Ammon's horn (tissue), 1 donor: Measurements from ENCODE around the gene CASP2.

Experiments
- DNase-seq: peaks from one replicate; pipeline ENCODE4 v3.0.0-alpha.2; 2016; ENCODE audit warnings: low spot score

Gene CASP2

DNA sequence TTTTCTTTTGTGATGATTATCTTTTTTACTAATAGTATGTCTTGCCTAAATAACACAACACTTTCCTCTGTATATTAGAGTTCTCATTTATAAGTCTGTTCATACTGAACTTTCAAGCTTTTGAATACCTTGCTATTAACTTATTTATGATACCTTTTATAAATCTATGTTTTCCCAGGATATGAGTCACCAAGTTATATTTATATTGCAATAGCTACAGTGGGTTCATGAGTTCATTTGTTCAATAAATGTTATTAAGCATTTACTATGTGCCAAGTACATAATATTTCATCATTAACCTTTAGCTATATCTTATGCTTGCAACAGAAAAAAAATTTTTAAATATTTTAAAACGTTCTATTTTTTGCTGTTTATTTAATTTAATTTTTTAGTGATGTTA lies 46.1 kb downstream of the CASP2 start:
- no peak for DNase-seq

DNA sequence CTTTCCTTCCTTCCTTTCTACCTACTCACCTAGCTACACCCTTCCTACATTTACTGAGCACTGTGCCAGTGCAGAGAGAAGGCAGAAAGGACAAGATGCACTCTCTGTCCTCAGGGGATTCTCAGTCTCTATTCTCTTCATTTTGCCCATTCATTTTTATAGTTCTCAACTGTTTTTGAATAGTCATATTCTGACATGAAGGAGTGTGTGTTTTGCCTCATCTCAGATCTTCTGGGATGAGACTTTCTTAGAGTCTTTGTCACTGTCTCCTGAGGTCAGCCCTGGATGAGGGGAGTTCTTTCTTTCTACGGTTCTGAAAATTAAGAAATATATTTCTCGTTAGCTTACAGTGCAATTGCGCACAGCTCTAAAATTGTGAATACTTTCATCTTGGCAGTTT lies 49.1 kb downstream of the CASP2 start:
- no peak for DNase-seq

DNA sequence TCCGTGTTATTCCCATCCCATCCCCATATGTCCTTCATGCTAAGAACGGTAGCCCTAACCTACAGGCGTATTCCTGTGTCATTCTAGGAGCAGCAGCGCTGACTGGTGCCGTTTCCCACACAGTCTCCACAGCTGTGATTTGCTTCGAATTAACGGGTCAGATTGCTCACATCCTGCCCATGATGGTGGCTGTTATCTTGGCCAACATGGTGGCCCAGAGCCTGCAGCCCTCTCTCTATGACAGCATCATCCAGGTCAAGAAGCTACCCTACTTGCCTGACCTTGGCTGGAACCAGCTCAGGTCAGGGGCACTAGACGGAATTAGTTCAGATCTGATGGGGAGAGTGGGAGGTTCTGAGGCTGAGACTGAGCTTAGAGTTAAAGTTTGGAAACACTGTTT lies 53.7 kb downstream of the CASP2 start:
- no peak for DNase-seq

DNA sequence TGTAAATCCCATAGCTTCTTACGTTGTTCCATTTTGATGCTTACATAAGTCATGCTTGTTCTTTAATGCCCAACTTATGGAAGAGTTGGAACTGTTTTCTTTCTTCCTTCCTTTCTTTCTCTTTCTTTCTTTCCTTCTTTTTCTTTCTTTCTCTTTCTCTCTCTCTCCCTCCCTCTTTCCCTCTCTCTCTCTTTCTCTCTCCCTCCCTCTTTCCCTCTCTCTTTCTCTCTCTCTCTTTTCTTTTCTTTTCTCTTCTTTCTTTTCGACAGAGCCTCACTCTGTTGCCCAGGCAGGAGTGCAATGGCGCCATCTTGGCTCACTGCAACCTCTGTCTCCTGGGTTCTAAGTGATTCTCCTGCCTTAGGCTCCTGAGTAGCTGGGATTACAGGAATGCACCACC lies 55.4 kb downstream of the CASP2 start:
- no peak for DNase-seq

DNA sequence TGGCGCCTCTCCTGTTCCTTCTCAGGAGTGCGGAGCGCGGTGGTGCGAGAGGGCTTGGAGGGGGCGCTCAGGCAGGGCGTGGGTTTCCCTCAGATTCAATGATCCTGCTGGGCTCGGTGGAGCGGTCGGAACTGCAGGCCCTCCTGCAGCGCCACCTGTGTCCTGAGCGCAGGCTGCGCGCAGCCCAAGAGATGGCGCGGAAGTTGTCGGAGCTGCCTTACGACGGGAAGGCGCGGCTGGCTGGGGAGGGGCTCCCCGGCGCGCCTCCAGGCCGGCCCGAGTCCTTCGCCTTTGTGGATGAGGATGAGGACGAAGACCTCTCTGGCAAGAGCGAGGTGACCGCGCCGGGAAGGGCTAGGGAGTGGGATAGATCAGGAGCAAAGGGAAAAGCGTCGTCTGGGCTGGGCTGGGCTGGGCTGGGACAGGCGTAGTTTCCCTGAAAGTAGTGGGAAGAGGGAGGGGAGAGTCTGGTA lies 57.3 kb downstream of the CASP2 start:
- no peak for DNase-seq

DNA sequence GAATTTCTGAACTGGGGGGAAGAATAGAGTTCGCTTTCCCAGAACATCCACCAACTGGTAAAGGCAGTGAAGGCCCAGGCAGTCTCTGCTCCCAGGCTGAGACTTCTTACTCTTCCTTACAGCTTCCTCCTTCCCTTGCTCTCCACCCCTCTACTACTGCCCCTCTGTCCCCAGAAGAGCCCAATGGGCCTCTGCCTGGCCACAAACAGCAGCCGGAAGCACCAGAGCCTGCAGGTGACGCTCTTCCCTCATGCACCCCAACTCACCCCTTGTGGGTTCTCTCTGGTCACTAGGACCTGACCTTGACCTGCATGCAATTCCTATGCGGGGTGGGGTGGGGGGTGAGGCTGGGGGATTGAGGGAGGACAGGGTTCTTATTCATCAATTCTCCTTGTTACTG lies 57.9 kb downstream of the CASP2 start:
- DNase-seq: no peak

DNA sequence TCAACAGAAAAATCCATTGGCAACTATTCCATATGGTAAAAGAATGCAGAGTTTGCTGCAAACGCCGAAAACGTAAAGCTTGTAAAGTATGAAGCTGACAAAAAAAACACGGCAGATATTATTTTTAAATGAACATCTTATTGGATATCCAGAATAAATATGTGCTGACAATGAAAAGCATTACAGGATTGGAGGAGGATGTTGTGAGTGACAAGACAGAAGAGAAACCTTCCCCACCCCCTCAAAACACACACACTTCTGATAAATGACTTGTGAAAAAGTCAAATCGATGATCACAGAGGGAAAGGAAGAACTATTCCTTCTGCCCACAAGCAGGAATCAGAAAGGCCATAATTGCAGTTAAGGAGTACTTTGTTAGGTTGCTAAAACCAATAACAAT lies 59.8 kb downstream of the CASP2 start:
- DNase-seq: no peak

DNA sequence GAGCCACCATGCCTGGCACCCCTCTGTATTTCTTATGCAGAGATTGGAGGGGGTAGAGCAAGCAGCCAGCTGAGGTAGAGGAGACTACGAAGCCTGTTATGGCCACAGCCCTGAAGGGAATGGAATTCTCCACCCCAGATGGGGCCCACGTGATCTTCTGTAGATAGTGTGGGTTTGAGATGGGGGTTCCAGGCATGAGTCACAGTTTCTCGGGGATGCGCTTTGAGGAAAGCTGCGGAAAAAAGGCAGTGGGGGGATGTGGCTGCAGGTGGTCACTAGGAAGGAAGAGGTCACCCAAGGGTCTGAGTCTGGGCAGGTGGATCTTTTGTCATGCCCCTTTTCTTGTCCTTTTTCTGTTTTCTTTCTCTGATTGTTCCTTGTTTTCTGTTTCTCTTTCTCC lies 62.9 kb downstream of the CASP2 start:
- DNase-seq: no peak

DNA sequence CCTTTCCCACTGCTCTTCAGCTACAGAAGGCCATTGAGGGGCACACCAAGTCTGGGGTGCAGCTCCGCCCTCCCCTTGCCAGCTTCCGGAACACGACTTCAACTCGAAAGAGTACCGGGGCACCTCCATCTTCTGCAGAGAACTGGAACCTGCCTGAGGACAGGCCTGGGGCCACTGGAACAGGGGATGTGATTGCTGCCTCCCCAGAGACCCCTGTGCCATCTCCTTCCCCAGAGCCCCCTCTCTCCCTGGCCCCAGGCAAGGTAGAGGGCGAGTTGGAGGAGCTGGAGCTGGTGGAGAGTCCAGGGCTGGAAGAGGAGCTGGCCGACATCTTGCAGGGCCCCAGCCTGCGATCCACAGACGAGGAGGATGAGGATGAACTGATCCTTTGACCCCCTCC lies 63.4 kb downstream of the CASP2 start:
- DNase-seq: no peak

DNA sequence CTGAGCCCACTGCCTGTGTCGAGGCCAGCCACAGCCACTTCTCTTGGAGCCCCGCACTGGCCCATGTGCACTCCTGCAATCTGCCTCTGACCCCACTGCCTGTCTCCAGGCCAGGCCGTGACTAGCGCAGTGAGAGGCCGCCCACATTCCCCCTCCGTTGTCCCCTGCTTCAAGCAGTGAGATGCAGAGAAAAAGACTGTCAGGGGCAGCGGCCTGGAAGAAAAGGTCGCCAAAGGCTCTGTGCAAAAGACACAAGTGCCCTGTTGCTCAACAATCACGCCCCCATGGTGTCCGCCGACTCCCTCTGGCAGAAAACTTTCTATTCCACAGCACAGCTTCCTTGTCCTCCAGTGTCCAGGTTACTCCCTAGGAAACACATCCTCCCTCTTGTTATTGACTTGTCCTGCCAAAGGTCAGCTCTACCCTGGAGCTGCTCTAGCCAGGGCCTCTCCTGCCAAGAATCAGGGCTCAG lies 64.4 kb downstream of the CASP2 start:
- no peak for DNase-seq

DNA sequence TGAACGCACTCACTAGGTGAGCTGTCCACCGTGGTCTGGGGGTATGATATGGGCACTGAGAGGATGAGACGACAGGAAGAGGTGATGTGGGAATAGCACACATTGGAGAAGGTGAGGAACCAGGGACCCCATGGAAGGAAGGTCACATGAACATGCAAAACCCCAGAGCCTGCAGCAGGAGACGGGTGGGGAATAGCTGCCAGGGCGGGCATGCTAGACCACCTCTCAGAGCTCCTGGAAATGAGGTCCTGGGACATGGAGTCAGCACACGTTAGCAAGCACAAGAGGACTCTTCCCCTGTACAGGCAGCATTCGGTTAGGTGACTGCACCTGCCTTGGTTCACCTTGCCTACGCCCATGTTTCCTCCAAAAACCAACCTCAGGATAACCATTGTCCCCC lies 66.2 kb downstream of the CASP2 start:
- no peak for DNase-seq

DNA sequence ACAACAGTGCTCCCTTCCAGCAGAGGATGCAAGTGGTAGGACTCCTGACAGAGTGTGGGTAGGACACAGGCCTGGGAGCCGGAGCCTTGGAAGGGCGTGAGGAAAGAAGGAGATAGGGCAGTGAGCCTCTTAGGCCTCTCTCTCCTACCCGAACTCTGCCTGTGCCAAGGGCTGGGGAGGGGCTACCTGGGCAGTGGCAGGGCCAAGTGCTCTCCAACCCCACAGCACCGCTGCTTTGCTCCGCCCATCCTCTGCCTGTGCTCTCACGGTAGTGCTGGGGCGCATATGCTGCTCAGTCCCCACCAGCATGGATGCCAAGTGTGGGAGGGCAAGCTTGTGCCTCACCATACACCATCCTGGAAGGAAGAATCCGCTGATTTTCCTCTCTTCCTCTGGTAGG lies 66.8 kb downstream of the CASP2 start:
- DNase-seq: no peak

DNA sequence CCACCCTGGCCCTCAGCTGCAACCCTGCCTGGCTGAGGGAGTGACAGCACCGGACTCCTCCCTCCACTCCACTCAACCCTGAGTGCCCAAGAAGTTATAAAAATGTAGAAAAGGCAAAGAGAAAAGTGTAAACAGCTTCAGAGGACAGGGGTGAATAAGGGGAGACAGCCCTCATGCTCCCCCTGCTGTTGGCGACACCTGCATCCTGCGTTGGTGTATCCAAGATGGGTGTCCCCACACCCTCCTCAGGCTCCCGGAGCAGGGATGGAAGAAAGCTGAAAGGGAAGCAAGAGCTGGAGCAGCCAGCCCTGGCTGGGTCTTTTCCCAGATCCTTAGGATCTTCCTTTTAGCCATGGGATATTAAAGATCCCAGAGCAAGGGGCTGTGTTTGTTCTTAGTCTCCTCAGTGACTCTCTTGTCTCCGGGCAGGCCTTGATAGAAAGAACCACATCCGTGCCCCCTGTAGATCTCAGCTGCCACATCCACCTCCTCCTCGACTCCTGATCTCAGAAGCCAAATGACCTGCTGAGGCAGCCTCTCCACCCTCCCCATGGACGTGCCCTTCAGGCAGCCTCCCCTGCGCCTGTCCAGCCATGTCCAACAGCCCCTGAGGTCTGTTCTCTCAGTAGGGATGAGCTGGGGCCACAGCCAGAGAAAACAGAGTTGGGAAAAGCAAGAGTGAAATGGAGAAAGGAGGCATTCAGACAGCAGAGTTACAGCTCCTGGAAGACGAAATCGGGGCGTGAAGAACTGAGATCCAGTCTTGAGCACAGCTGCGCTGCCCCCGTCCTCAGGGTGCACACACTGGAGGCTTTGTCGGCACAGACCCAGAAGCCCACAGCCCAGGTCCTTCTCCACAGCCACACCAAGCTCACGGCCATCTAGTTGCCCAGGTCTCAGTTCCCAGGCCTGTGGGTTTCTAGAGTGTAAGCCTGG lies 67.6 kb downstream of the CASP2 start:
- DNase-seq: no peak

DNA sequence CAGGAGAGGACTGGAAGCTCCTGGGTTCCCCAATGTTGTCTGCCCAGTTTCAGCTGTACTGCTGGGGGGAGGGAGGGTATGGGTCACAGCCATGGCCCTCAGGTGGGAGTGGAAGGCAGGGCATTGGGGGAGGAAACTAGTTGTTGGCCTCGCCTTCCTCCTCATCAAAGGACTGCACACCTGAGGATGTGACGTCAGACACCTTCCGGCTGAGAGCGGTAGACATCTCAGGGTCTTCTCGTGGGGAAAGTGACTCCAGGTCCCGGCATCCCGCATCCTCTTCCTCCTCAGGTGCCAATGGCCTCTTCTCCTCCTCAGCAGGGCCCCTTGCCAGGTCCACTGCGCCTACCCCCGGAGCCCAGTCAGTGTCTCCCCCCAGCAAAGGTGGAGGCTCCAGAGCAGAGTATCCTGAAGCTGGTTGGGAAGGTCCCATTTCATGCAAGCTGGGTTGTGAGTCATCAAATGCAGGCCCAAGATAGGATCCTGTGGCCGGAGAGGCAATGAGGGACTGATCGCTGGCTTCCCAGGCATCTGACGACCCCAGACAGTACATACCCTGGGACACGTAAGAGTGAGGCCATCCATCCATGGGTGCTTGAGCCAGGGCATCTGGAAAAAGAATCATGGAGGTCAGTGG lies 68.4 kb downstream of the CASP2 start:
- DNase-seq: no peak
